Measurements from ENCODE around the gene XG. TPM values are rescaled to one million over a fixed set of nuclear protein-coding genes. Genes with fewer than 3 reads are reported as not detected.
"Not testable (repeated sequence)": the region's sequence is repeated elsewhere in the genome, so short reads cannot be mapped to it uniquely, and the experiment has no call there.

XG gene
- total RNA-seq, 4 donors from 2014 or later, result 0.41 TPM; not detected in 3

GRCh38 chrX:2788980-2789379, 37.1 kb downstream of the XG start:
- in situ Hi-C loops (cut with MboI; ENCODE audit: low pct_ligation_motif_present in 1 of 4, low pct_unique_long_range_greater_than_20kb in 1 of 4, low sequenced_read_pairs in 3 of 4), result no loop called here
- Histone ChIP-seq H3K4me3 (no peak overlapping the region), H3K4me1 (no peaks in the 10 kb centered on the region), H3K27ac (no peak overlapping the region), H3K9me3 (no peaks in the 10 kb centered on the region), H3K27me3 (no peaks in the 10 kb centered on the region), H3K36me3 (no peaks in the 10 kb centered on the region)
- 80% methylated on average over 4 of the region's 4 CpGs; no CpG with 5 or more reads in 1 of the 2 donors for WGBS, 2 donors (ENCODE audit: low coverage in 1 of 2)
- TF ChIP-seq POLR2A (IDR thresholded peaks at IDR 0.05), result no peak
- TF ChIP-seq POLR2AphosphoS5 (IDR thresholded peaks at IDR 0.05), result no peak
- no peak for TF ChIP-seq EP300 (IDR thresholded peaks at IDR 0.05; ENCODE audit: low read depth)
- no peak for TF ChIP-seq CTCF (IDR thresholded peaks at IDR 0.05)
- intact Hi-C loops (cut with DNase I; ENCODE audit: low total_unique reads), result no loop called here
- DNase-seq, result no peak

- Histone ChIP-seq H3K4me1 (no peaks in the 10 kb centered on the region), H3K9me3 (no peaks in the 10 kb centered on the region), H3K27ac (no peak overlapping the region), H3K4me3 (no peak overlapping the region), H3K27me3 (no peaks in the 10 kb centered on the region), H3K36me3 (no peaks in the 10 kb centered on the region)
- no peak for DNase-seq
- in situ Hi-C loops (cut with MboI; ENCODE audit: low pct_ligation_motif_present in 1 of 4, low pct_unique_long_range_greater_than_20kb in 1 of 4, low sequenced_read_pairs in 3 of 4) (no loop called here), intact Hi-C loops (cut with DNase I; ENCODE audit: low total_unique reads) (no loop called here)
- 88 to 100% methylated on average over 2 to 3 of the region's 3 CpGs for WGBS, 2 donors (ENCODE audit: low coverage in 1 of 2)
- TF ChIP-seq POLR2A (IDR thresholded peaks at IDR 0.05) (no peak), EP300 (IDR thresholded peaks at IDR 0.05; ENCODE audit: low read depth) (no peak), CTCF (IDR thresholded peaks at IDR 0.05) (no peak), POLR2AphosphoS5 (IDR thresholded peaks at IDR 0.05) (no peak)
Observed at GRCh38 chrX:2789569-2789968, 37.7 kb downstream of the XG start.

GRCh38 chrX:2793752-2794151, 41.9 kb downstream of the XG start:
- Histone ChIP-seq H3K27ac (no peak overlapping the region), H3K36me3 (no peaks in the 10 kb centered on the region), H3K4me1 (no peaks in the 10 kb centered on the region), H3K9me3 (no peaks in the 10 kb centered on the region), H3K27me3 (no peaks in the 10 kb centered on the region), H3K4me3 (no peak overlapping the region)
- WGBS, 2 donors (ENCODE audit: low coverage in 1 of 2), result 73 to 100% methylated on average over 1 to 7 of the region's 7 CpGs
- TF ChIP-seq EP300 (IDR thresholded peaks at IDR 0.05; ENCODE audit: low read depth) (no peak), POLR2AphosphoS5 (IDR thresholded peaks at IDR 0.05) (no peak), POLR2A (IDR thresholded peaks at IDR 0.05) (no peak), CTCF (IDR thresholded peaks at IDR 0.05) (no peak)
- in situ Hi-C loops (cut with MboI; ENCODE audit: low pct_ligation_motif_present in 1 of 4, low pct_unique_long_range_greater_than_20kb in 1 of 4, low sequenced_read_pairs in 3 of 4) (no loop called here), intact Hi-C loops (cut with DNase I; ENCODE audit: low total_unique reads) (no loop called here)
- DNase-seq, result no peak

GRCh38 chrX:2794336-2794735, 42.5 kb downstream of the XG start:
- Histone ChIP-seq H3K4me3 (no peak overlapping the region), H3K27me3 (no peaks in the 10 kb centered on the region), H3K36me3 (no peaks in the 10 kb centered on the region), H3K9me3 (no peaks in the 10 kb centered on the region), H3K4me1 (no peaks in the 10 kb centered on the region), H3K27ac (no peak overlapping the region)
- intact Hi-C loops (cut with DNase I; ENCODE audit: low total_unique reads) (no loop called here), in situ Hi-C loops (cut with MboI; ENCODE audit: low pct_ligation_motif_present in 1 of 4, low pct_unique_long_range_greater_than_20kb in 1 of 4, low sequenced_read_pairs in 3 of 4) (no loop called here)
- no peak for DNase-seq
- TF ChIP-seq EP300 (IDR thresholded peaks at IDR 0.05; ENCODE audit: low read depth) (no peak), POLR2AphosphoS5 (IDR thresholded peaks at IDR 0.05) (no peak), CTCF (IDR thresholded peaks at IDR 0.05) (no peak), POLR2A (IDR thresholded peaks at IDR 0.05) (no peak)
- WGBS, 2 donors (ENCODE audit: low coverage in 1 of 2), result 87% methylated on average over 19 of the region's 19 CpGs; no CpG with 5 or more reads in 1 of the 2 donors

GRCh38 chrX:2796808-2797207, 45.0 kb downstream of the XG start:
- H3K4me3 ChIP-seq; H3K9me3 ChIP-seq; in situ Hi-C loops (cut with MboI; ENCODE audit: low pct_ligation_motif_present in 1 of 4, low pct_unique_long_range_greater_than_20kb in 1 of 4, low sequenced_read_pairs in 3 of 4); H3K4me1 ChIP-seq; H3K27me3 ChIP-seq; DNase-seq; intact Hi-C loops (cut with DNase I; ENCODE audit: low total_unique reads); H3K36me3 ChIP-seq; H3K27ac ChIP-seq: not testable (repeated sequence)
- WGBS, 2 donors (ENCODE audit: low coverage in 1 of 2), result 81% methylated on average over 15 of the region's 15 CpGs; no CpG with 5 or more reads in 1 of the 2 donors

Measured in transverse colon (tissue), 4 donors.